ENCODE measurements around the gene KRT78. TPM values are rescaled to one million over a fixed set of nuclear protein-coding genes. Genes with fewer than 3 reads are reported as not detected.

KRT78 gene
- polyA plus RNA-seq, 4 donors, result 0.30 to 1.8 (median 0.54) TPM; not detected in 1

- DNase-seq (no peak), FAIRE-seq (no peak)
- 89 to 91% (median 91%) methylated on average over 11 of the region's 11 CpGs for WGBS, 3 donors
These were observed 21.9 kb downstream of the KRT78 start for GRCh38 chr12:52826611-52827498.

GRCh38 chr12:52825961-52826360 is 22.8 kb downstream of the KRT78 start:
- Histone ChIP-seq H3K9me3 (ENCODE audit: control insufficient read depth in 2 of 2, insufficient read depth in 1 of 2, low read depth in 1 of 2, low read length in 1 of 2) (no peaks in the 10 kb centered on the region), H3K27ac (ENCODE audit: low read depth in 1 of 3, low read length in 2 of 3) (no peak overlapping the region), H3K36me3 (ENCODE audit: control insufficient read depth in 3 of 3, insufficient read depth in 2 of 3, low read depth in 1 of 3, low read length in 3 of 3) (no peaks in the 10 kb centered on the region), H3K4me1 (ENCODE audit: control insufficient read depth in 3 of 3, insufficient read depth in 2 of 3, low read depth in 1 of 3, low read length in 2 of 3) (no peaks in the 10 kb centered on the region), H3K4me3 (ENCODE audit: low read depth in 1 of 3, low read length in 3 of 3) (no peak overlapping the region), H3K27me3 (ENCODE audit: control insufficient read depth in 3 of 3, insufficient read depth in 3 of 3, low read length in 3 of 3) (no peaks in the 10 kb centered on the region)
- 72 to 77% (median 73%) methylated on average over 4 of the region's 4 CpGs for WGBS, 3 donors
- no peak for FAIRE-seq
- DNase-seq, result no peak

More at GRCh38 chr12:52826611-52827498, 21.9 kb downstream of the KRT78 start:
- Histone ChIP-seq H3K4me3 (ENCODE audit: low read depth in 1 of 3, low read length in 3 of 3) (no peak overlapping the region), H3K4me1 (ENCODE audit: control insufficient read depth in 3 of 3, insufficient read depth in 2 of 3, low read depth in 1 of 3, low read length in 2 of 3) (no peaks in the 10 kb centered on the region), H3K9me3 (ENCODE audit: control insufficient read depth in 2 of 2, insufficient read depth in 1 of 2, low read depth in 1 of 2, low read length in 1 of 2) (no peaks in the 10 kb centered on the region), H3K36me3 (ENCODE audit: control insufficient read depth in 3 of 3, insufficient read depth in 2 of 3, low read depth in 1 of 3, low read length in 3 of 3) (no peaks in the 10 kb centered on the region), H3K27ac (ENCODE audit: low read depth in 1 of 3, low read length in 2 of 3) (no peak overlapping the region), H3K27me3 (ENCODE audit: control insufficient read depth in 3 of 3, insufficient read depth in 3 of 3, low read length in 3 of 3) (no peaks in the 10 kb centered on the region)

GRCh38 chr12:52824741-52825410 is 23.9 kb downstream of the KRT78 start:
- Histone ChIP-seq H3K9me3 (ENCODE audit: control insufficient read depth in 2 of 2, insufficient read depth in 1 of 2, low read depth in 1 of 2, low read length in 1 of 2) (no peaks in the 10 kb centered on the region), H3K27ac (ENCODE audit: low read depth in 1 of 3, low read length in 2 of 3) (no peak overlapping the region), H3K36me3 (ENCODE audit: control insufficient read depth in 3 of 3, insufficient read depth in 2 of 3, low read depth in 1 of 3, low read length in 3 of 3) (no peaks in the 10 kb centered on the region), H3K4me3 (ENCODE audit: low read depth in 1 of 3, low read length in 3 of 3) (no peak overlapping the region), H3K4me1 (ENCODE audit: control insufficient read depth in 3 of 3, insufficient read depth in 2 of 3, low read depth in 1 of 3, low read length in 2 of 3) (no peaks in the 10 kb centered on the region), H3K27me3 (ENCODE audit: control insufficient read depth in 3 of 3, insufficient read depth in 3 of 3, low read length in 3 of 3) (no peaks in the 10 kb centered on the region)
- DNase-seq, result no peak
- FAIRE-seq, result no peak
- 81 to 88% (median 86%) methylated on average over 5 of the region's 5 CpGs for WGBS, 3 donors

- no peaks in the 10 kb centered on the region for H3K9me3 ChIP-seq (ENCODE audit: control insufficient read depth in 2 of 2, insufficient read depth in 1 of 2, low read depth in 1 of 2, low read length in 1 of 2)
- peaks cover 0 to 2% (median 0%) of the 10 kb centered on the region in 3 donors for H3K4me1 ChIP-seq (ENCODE audit: control insufficient read depth in 3 of 3, insufficient read depth in 2 of 3, low read depth in 1 of 3, low read length in 2 of 3)
- DNase-seq (no peak), FAIRE-seq (no peak)
- H3K27ac ChIP-seq (ENCODE audit: low read depth in 1 of 3, low read length in 2 of 3), result no peak overlapping the region
- no peaks in the 10 kb centered on the region for H3K27me3 ChIP-seq (ENCODE audit: control insufficient read depth in 3 of 3, insufficient read depth in 3 of 3, low read length in 3 of 3)
- no peak overlapping the region for H3K4me3 ChIP-seq (ENCODE audit: low read depth in 1 of 3, low read length in 3 of 3)
- WGBS, 3 donors, result 84 to 92% (median 86%) methylated on average over 15 of the region's 15 CpGs
- H3K36me3 ChIP-seq (ENCODE audit: control insufficient read depth in 3 of 3, insufficient read depth in 2 of 3, low read depth in 1 of 3, low read length in 3 of 3), result no peaks in the 10 kb centered on the region
These were observed 24.9 kb downstream of the KRT78 start for GRCh38 chr12:52823761-52824450.

GRCh38 chr12:52822771-52823510 is 25.9 kb downstream of the KRT78 start:
- 73 to 79% (median 78%) methylated on average over 16 of the region's 16 CpGs for WGBS, 3 donors
- H3K36me3 ChIP-seq (ENCODE audit: control insufficient read depth in 3 of 3, insufficient read depth in 2 of 3, low read depth in 1 of 3, low read length in 3 of 3), result no peaks in the 10 kb centered on the region
- no peak for FAIRE-seq

GRCh38 chr12:52821826-52822660 is 26.8 kb downstream of the KRT78 start:
- peaks cover 0 to 11% (median 0%) of the 10 kb centered on the region in 3 donors for H3K4me1 ChIP-seq (ENCODE audit: control insufficient read depth in 3 of 3, insufficient read depth in 2 of 3, low read depth in 1 of 3, low read length in 2 of 3)
- no peak for FAIRE-seq
- peaks cover 0 to 1% (median 0%) of the 10 kb centered on the region in 3 donors for H3K27me3 ChIP-seq (ENCODE audit: control insufficient read depth in 3 of 3, insufficient read depth in 3 of 3, low read length in 3 of 3)
- H3K9me3 ChIP-seq (ENCODE audit: control insufficient read depth in 2 of 2, insufficient read depth in 1 of 2, low read depth in 1 of 2, low read length in 1 of 2), result no peaks in the 10 kb centered on the region
- no peak overlapping the region for H3K4me3 ChIP-seq (ENCODE audit: low read depth in 1 of 3, low read length in 3 of 3)
- DNase-seq, result peak in 1 of 2 donors; percentile 63
- H3K36me3 ChIP-seq (ENCODE audit: control insufficient read depth in 3 of 3, insufficient read depth in 2 of 3, low read depth in 1 of 3, low read length in 3 of 3), result no peaks in the 10 kb centered on the region
- WGBS, 3 donors, result 73 to 79% (median 79%) methylated on average over 9 to 10 of the region's 10 CpGs
- H3K27ac ChIP-seq (ENCODE audit: low read depth in 1 of 3, low read length in 2 of 3), result no peak overlapping the region

More at GRCh38 chr12:52822771-52823510, 25.9 kb downstream of the KRT78 start:
- H3K27ac ChIP-seq (ENCODE audit: low read depth in 1 of 3, low read length in 2 of 3), result no peak overlapping the region
- H3K4me1 ChIP-seq (ENCODE audit: control insufficient read depth in 3 of 3, insufficient read depth in 2 of 3, low read depth in 1 of 3, low read length in 2 of 3), result peaks cover 0 to 11% (median 0%) of the 10 kb centered on the region in 3 donors
- no peak overlapping the region for H3K4me3 ChIP-seq (ENCODE audit: low read depth in 1 of 3, low read length in 3 of 3)
- H3K9me3 ChIP-seq (ENCODE audit: control insufficient read depth in 2 of 2, insufficient read depth in 1 of 2, low read depth in 1 of 2, low read length in 1 of 2), result no peaks in the 10 kb centered on the region
- no peak for DNase-seq
- H3K27me3 ChIP-seq (ENCODE audit: control insufficient read depth in 3 of 3, insufficient read depth in 3 of 3, low read length in 3 of 3), result no peaks in the 10 kb centered on the region

- peaks cover 0 to 11% (median 0%) of the 10 kb centered on the region in 3 donors for H3K4me1 ChIP-seq (ENCODE audit: control insufficient read depth in 3 of 3, insufficient read depth in 2 of 3, low read depth in 1 of 3, low read length in 2 of 3)
- peaks cover 0 to 1% (median 0%) of the 10 kb centered on the region in 3 donors for H3K27me3 ChIP-seq (ENCODE audit: control insufficient read depth in 3 of 3, insufficient read depth in 3 of 3, low read length in 3 of 3)
- H3K36me3 ChIP-seq (ENCODE audit: control insufficient read depth in 3 of 3, insufficient read depth in 2 of 3, low read depth in 1 of 3, low read length in 3 of 3), result no peaks in the 10 kb centered on the region
- no peak overlapping the region for H3K4me3 ChIP-seq (ENCODE audit: low read depth in 1 of 3, low read length in 3 of 3)
- no peak overlapping the region for H3K27ac ChIP-seq (ENCODE audit: low read depth in 1 of 3, low read length in 2 of 3)
- H3K9me3 ChIP-seq (ENCODE audit: control insufficient read depth in 2 of 2, insufficient read depth in 1 of 2, low read depth in 1 of 2, low read length in 1 of 2), result no peaks in the 10 kb centered on the region
- no peak for FAIRE-seq
- 87 to 94% (median 92%) methylated on average over 4 of the region's 4 CpGs for WGBS, 3 donors
- no peak for DNase-seq
These were observed 27.6 kb downstream of the KRT78 start for GRCh38 chr12:52821071-52821730.
